GM12878 (cell line): ENCODE measurements around the gene PRKG1. TPM values are rescaled to one million over a fixed set of nuclear protein-coding genes. Genes with fewer than 3 reads are reported as not detected.

ENCODE experiments used
- ATF2 ChIP-seq: IDR thresholded peaks from 2 replicates; pipeline ENCODE4 v1.6.1; 2012; ENCODE audit warnings: low read length, inconsistent platforms
- KDM1A ChIP-seq: fragments of 200-600 bp; sonication (generic); IDR thresholded peaks from 2 replicates; pipeline ENCODE4 v1.6.1; 2016; ENCODE audit warnings: borderline replicate concordance
- NFYB ChIP-seq: IDR thresholded peaks from 2 replicates; pipeline ENCODE4 v1.6.1; 2011; ENCODE audit warnings: low read depth, mild to moderate bottlenecking, low read length, improper control_type of control experiment, moderate library complexity; ENCODE audit not compliant: insufficient read depth
- NRF1 ChIP-seq: conservative IDR thresholded peaks from 2 replicates; pipeline ENCODE4 v1.6.1; 2011; ENCODE audit warnings: mild to moderate bottlenecking, low read depth, low read length, improper control_type of control experiment
- PBX3 ChIP-seq: IDR thresholded peaks from 2 replicates; pipeline ENCODE4 v1.6.1; 2011; ENCODE audit warnings: mild to moderate bottlenecking, low read depth, low read length, moderate library complexity; ENCODE audit not compliant: insufficient replicate concordance
- PRDM15 ChIP-seq: fragments of 450-650 bp; formaldehyde crosslinking; IDR thresholded peaks from 2 replicates; pipeline ENCODE4 v1.4.0; 2020; ENCODE audit warnings: mild to moderate bottlenecking, moderate library complexity
- RCOR1 ChIP-seq: conservative IDR thresholded peaks from 2 replicates; pipeline ENCODE4 v1.6.1; 2012; ENCODE audit warnings: low read depth, low read length, improper control_type of control experiment
- RELA ChIP-seq: fragments of 450-650 bp; IDR thresholded peaks from 2 replicates; pipeline ENCODE4 v1.8.0; 2014; ENCODE audit warnings: borderline replicate concordance; ENCODE audit not compliant: partially characterized antibody
- SMC3 ChIP-seq: IDR thresholded peaks from 2 replicates; pipeline ENCODE4 v1.6.1; 2011; ENCODE audit warnings: low read length, improper control_type of control experiment, borderline replicate concordance
- WRNIP1 ChIP-seq: IDR thresholded peaks from 2 replicates; pipeline ENCODE4 v1.6.1; 2011; ENCODE audit warnings: low read depth, low read length, improper control_type of control experiment, borderline replicate concordance
- ZBTB33 ChIP-seq: fragments of 450-650 bp; IDR thresholded peaks from 2 replicates; pipeline ENCODE4 v1.6.1; 2017; ENCODE audit warnings: mild to moderate bottlenecking
- ZNF687 ChIP-seq: fragments of 450-650 bp; IDR thresholded peaks from 2 replicates; pipeline ENCODE4 v1.6.1; 2017; ENCODE audit warnings: mild to moderate bottlenecking, moderate library complexity
- polyA plus RNA-seq, 11 experiments: library from polyadenylated mRNA; depleted of rRNA in 4 of 11; unstranded in 6 of 11; stranded (reverse) in 5 of 11; fragments of >200 nt; fragmentation: Nextera tagmentation in 4 of 11; fragmentation: Illumina TruSeq in 1 of 11; extraction: Ambion mirVana in 4 of 11; extraction: Trizol in 1 of 11; gene quantifications; 1 replicate in 1 of 11; 2 replicates in 10 of 11; pipeline versions ENCODE4 v1.2.1 to v1.2.3, GENCODE V29; 2011 to 2016; ENCODE audit warnings: inconsistent platforms in 2 of 11, missing spikeins in 2 of 11, low read depth in 1 of 11
- total RNA-seq, 4 experiments: library from RNA; depleted of rRNA in 3 of 4; stranded (reverse); fragments of >200 nt in 3 of 4; fragmentation: Illumina TruSeq in 1 of 4; extraction: Trizol in 1 of 4; gene quantifications; 2 replicates each; pipeline versions ENCODE4 v1.2.1 to v1.2.3, GENCODE V29; 2013 to 2021

PRKG1 gene
- total and polyA plus RNA-seq, 10 of the 15 experiments (the other 5 are each of a cell fraction or from before 2014, with no cell fraction given): 0.04 to 0.05 TPM; not detected in 8

GRCh38 chr10:51699475-51700227 lies 625.4 kb downstream of the PRKG1 start, which contains the start of gene CSTF2T (continued):
- TF ChIP-seq ATF2 (peak; percentile 70), RELA (peak; percentile 84), NFYB (no peak), NRF1 (no peak), PRDM15 (no peak), KDM1A (no peak), WRNIP1 (no peak), PBX3 (no peak), ZBTB33 (no peak), ZNF687 (0 out of 2 replicates have a peak, but pooled peaks have one; percentile 12), SMC3 (no peak), RCOR1 (0 out of 2 replicates have a peak, but pooled peaks have one; percentile 67)
